ENCODE results near the gene APOD. TPM values are rescaled to one million over a fixed set of nuclear protein-coding genes. Genes with fewer than 3 reads are reported as not detected.

Gene APOD
- total and polyA plus RNA-seq, 9 of the 15 experiments (the other 6 are each of a cell fraction or from before 2014, with no cell fraction given), result 0.18 to 0.50 (median 0.35) TPM; not detected in 1

DNA sequence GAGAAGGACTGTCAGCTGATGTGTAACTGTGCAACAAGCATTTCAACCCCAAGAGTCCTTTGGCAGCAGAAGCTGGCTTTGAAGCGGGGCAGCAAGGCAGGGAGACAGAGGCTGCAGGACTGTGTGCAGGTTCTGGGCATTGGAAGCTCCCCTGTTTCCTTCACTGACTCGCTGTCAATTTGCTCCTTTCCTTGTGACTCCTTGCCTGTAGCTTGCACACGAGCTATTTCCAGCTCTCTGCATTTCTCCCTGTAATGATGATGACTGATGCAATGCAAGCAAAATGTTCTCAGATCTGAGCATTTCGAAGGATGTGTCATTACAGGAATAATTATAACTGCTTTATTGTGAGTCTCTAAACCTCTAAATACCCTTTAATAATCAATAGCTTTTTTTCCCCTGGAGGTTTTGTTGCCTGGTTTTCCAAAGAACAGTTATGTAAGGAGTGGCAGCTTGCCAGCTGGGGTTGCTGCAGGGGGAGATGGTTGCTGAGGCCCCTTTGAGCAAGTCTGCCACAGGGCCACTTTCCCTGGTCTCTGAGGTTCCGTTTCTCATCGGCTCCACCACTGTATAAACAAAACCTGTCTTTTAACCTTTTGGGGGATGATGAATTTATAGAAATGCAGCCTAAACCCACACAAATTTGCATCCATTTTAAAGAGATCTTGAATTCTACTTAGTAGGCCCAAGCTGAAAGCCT is 2.8 kb downstream of the APOD start:
- H3K79me2 ChIP-seq (ENCODE audit: control insufficient read depth, insufficient read depth, low read length), result no peaks in the 10 kb centered on the region
- 32% methylated on average over 6 of the region's 6 CpGs for WGBS (ENCODE audit: insufficient coverage, low coverage, missing lambda C conversion rate)
- no peak overlapping the region for H3K4me2 ChIP-seq (ENCODE audit: insufficient read depth, low read length)
- H2AFZ ChIP-seq (ENCODE audit: low read depth, low read length), result no peak overlapping the region
- ChIA-PET POLR2A (interaction anchor here (0.5 to 1.2 kb wide), 2 partner anchors 10 to 1156 kb away, joined by 3 to 4 read pairs; no protein-coding TSS in a partner anchor), CTCF (ENCODE audit: low intra/inter-chr PET ratio) (interaction anchor here (0.6 kb wide), 1 partner anchor 270 kb away, joined by 3 read pairs; no protein-coding TSS in a partner anchor)
- BruUV-seq (replicated peaks), result no TSS peak
- intact Hi-C loops (cut with micrococcal nuclease), result no loop called here
- no peak overlapping the region for H3K4me3 ChIP-seq
- H3K9me1 ChIP-seq (ENCODE audit: control insufficient read depth, insufficient read depth, low read length), result no peaks in the 10 kb centered on the region
- DNase-seq (ENCODE audit: extremely low read depth in 1 of 4, low spot score in 3 of 4) (no peak), ATAC-seq (no peak), FAIRE-seq (no peak)
- peaks cover 15 to 38% of the 10 kb centered on the region in 2 experiments for H3K27me3 ChIP-seq (ENCODE audit: control insufficient read depth in 2 of 2, insufficient read depth in 2 of 2, low read length in 2 of 2)
- H3K9ac ChIP-seq (ENCODE audit: insufficient read depth in 1 of 2, low read depth in 2 of 2, low read length in 2 of 2), result no peak overlapping the region
- no peak overlapping the region for H3K27ac ChIP-seq (ENCODE audit: extremely low read depth, low read depth, low read length)
- TF ChIP-seq, protein P1, sequence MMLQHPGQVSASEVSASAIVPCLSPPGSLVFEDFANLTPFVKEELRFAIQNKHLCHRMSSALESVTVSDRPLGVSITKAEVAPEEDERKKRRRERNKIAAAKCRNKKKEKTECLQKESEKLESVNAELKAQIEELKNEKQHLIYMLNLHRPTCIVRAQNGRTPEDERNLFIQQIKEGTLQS (IDR thresholded peaks at IDR 0.05), result peak; percentile 51
- TF ChIP-seq, protein P1 (CRISPR knock-in tag; conservative IDR thresholded peaks at IDR 0.05), result no peak
- TF ChIP-seq TAL1 (IDR thresholded peaks at IDR 0.05) (no peak), EP400 (IDR thresholded peaks at IDR 0.05) (no peak), POU5F1 (IDR thresholded peaks at IDR 0.05; ENCODE audit: borderline replicate concordance, low read depth, low read length, partially characterized antibody) (no peak), ZNF175 (CRISPR knock-in tag; IDR thresholded peaks at IDR 0.05; ENCODE audit: low read depth) (peak; percentile 57), LEF1 (IDR thresholded peaks at IDR 0.05) (no peak), PHF8 (IDR thresholded peaks at IDR 0.05; ENCODE audit: borderline replicate concordance, low read length) (no peak), ZNF766 (CRISPR knock-in tag; conservative IDR thresholded peaks at IDR 0.05) (no peak), CEBPG (CRISPR knock-in tag; IDR thresholded peaks at IDR 0.05) (peak; percentile 68), CEBPG (tag; conservative IDR thresholded peaks at IDR 0.05 in 1 of 2, IDR thresholded peaks at IDR 0.05 in 1 of 2) (peak in 1 of 2 experiments; percentile 79; a peak in 2 of 4 replicates), HDAC3 (IDR thresholded peaks at IDR 0.05; ENCODE audit: borderline replicate concordance, partially characterized antibody) (no peak)
- TF ChIP-seq, protein P2, sequence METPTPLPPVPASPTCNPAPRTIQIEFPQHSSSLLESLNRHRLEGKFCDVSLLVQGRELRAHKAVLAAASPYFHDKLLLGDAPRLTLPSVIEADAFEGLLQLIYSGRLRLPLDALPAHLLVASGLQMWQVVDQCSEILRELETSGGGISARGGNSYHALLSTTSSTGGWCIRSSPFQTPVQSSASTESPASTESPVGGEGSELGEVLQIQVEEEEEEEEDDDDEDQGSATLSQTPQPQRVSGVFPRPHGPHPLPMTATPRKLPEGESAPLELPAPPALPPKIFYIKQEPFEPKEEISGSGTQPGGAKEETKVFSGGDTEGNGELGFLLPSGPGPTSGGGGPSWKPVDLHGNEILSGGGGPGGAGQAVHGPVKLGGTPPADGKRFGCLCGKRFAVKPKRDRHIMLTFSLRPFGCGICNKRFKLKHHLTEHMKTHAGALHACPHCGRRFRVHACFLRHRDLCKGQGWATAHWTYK (CRISPR knock-in tag; IDR thresholded peaks at IDR 0.05), result no peak
- TF ChIP-seq, protein P3, sequence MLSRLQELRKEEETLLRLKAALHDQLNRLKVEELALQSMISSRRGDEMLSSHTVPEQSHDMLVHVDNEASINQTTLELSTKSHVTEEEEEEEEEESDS (CRISPR knock-in tag; IDR thresholded peaks at IDR 0.05), result no peak
- no peaks in the 10 kb centered on the region for H3K9me3 ChIP-seq (replicated peaks; ENCODE audit: control insufficient read depth, insufficient read depth, low read depth, low read length)
- in situ Hi-C loops (cut with MboI), result no loop called here
- no peaks in the 10 kb centered on the region for H3K36me3 ChIP-seq (ENCODE audit: control insufficient read depth, insufficient read depth, low read length)
- peaks cover 4 to 16% of the 10 kb centered on the region in 2 experiments for H3K4me1 ChIP-seq (replicated peaks in 1 of 2; ENCODE audit: control insufficient read depth in 2 of 2, insufficient read depth in 2 of 2, low read length in 2 of 2)
- H4K20me1 ChIP-seq (replicated peaks; ENCODE audit: control insufficient read depth, insufficient read depth, low read length), result no peaks in the 10 kb centered on the region
